Tibial artery (tissue), 4 donors: ENCODE data around the gene ZNF597.

Experiments used
- DNase-seq, 2 donors: peaks; one replicate each; pipeline ENCODE4 v3.0.0-alpha.2; 2019
- H3K27ac ChIP-seq, 2 donors: fragments of 200-600 bp; sonication (generic) in 1 of 2; 1 replicate in 1 of 2; 2 replicates in 1 of 2; pipeline ENCODE4 v1.5.1; 2018 to 2019; ENCODE audit warnings: mild to moderate bottlenecking in 1 of 2
- H3K27me3 ChIP-seq, 2 donors: fragments of 200-600 bp; sonication (generic) in 1 of 2; one replicate each; pipeline versions ENCODE4 v1.5.1 to v1.6.0; 2016 to 2019
- H3K36me3 ChIP-seq, 3 donors: fragments of 200-600 bp; sonication (generic) in 2 of 3; one replicate each; pipeline ENCODE4 v1.5.1; 2016 to 2019; ENCODE audit warnings: mild to moderate bottlenecking in 2 of 3
- H3K4me1 ChIP-seq, 4 donors: fragments of 200-600 bp; sonication (generic) in 2 of 4; 1 replicate in 3 of 4; 2 replicates in 1 of 4; pipeline ENCODE4 v1.5.1; 2016 to 2019
- H3K4me3 ChIP-seq, 2 donors: fragments of 200-600 bp; sonication (generic) in 1 of 2; 1 replicate in 1 of 2; 2 replicates in 1 of 2; pipeline ENCODE4 v1.5.1; 2018 to 2019; ENCODE audit warnings: mild to moderate bottlenecking in 2 of 2
- H3K9me3 ChIP-seq, 3 donors: fragments of 200-600 bp; sonication (generic) in 1 of 3; one replicate each; pipeline ENCODE4 v1.5.1; 2016 to 2019
- intact Hi-C: fragments of 100-400 bp; cut with DNase I; formaldehyde crosslinking; loops from one replicate; pipeline ENCODE4 v1.15.0; 2023; ENCODE audit warnings: low total_unique reads
- TF ChIP-seq, protein P1 (sequence below), 2 experiments: fragments of 200-600 bp in 1 of 2; fragments of 450-650 bp in 1 of 2; IDR thresholded peaks; one replicate each; pipeline ENCODE4 v1.5.1; 2017 to 2019; ENCODE audit warnings: antibody characterized with exemption in 2 of 2, mild to moderate bottlenecking in 1 of 2, moderate library complexity in 1 of 2

ZNF597 gene

DNA sequence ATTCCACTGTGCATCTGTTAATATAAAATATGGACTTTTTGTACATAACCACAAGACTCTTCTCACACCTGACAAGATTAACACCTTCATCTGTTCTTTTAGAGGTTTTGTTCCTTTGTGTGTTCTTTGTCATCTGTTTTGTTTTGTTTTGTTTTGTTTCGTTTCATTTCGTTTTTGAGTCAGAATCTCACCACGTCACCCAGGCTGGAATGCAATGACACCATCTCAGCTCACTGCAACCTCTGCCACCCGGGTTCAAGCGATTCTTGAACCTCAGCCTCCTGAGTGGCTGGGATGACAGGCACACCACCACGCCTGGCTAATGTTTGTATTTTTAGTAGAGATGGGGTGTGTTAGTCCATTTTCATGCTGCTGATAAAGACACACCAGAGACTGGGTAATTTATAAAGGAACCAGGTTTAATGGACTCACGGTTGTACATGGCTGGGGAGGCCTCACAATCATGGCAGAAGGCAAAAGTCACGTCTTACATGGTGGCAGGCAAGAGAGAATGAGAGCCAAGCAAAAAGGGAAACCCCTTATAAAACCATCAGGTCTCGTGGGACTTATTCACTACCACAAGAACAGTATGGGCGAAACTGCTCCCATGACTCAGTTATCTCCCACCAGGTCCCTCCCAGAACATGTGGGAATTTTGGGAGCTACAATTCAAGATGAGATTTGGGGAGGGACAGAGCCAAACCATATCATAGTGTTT lies 29.7 kb upstream of the ZNF597 start:
- Histone ChIP-seq H3K27me3 (no peaks in the 10 kb centered on the region), H3K27ac (no peak overlapping the region), H3K4me3 (no peak overlapping the region), H3K4me1 (peaks cover 0 to 30% (median 22%) of the 10 kb centered on the region in 4 donors), H3K9me3 (no peaks in the 10 kb centered on the region), H3K36me3 (peaks cover 0 to 14% (median 6%) of the 10 kb centered on the region in 3 donors)
- DNase-seq, result no peak
- TF ChIP-seq, protein P1, sequence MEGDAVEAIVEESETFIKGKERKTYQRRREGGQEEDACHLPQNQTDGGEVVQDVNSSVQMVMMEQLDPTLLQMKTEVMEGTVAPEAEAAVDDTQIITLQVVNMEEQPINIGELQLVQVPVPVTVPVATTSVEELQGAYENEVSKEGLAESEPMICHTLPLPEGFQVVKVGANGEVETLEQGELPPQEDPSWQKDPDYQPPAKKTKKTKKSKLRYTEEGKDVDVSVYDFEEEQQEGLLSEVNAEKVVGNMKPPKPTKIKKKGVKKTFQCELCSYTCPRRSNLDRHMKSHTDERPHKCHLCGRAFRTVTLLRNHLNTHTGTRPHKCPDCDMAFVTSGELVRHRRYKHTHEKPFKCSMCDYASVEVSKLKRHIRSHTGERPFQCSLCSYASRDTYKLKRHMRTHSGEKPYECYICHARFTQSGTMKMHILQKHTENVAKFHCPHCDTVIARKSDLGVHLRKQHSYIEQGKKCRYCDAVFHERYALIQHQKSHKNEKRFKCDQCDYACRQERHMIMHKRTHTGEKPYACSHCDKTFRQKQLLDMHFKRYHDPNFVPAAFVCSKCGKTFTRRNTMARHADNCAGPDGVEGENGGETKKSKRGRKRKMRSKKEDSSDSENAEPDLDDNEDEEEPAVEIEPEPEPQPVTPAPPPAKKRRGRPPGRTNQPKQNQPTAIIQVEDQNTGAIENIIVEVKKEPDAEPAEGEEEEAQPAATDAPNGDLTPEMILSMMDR (IDR thresholded peaks at IDR 0.05), result no peak
- intact Hi-C loops, result no loop called here

DNA sequence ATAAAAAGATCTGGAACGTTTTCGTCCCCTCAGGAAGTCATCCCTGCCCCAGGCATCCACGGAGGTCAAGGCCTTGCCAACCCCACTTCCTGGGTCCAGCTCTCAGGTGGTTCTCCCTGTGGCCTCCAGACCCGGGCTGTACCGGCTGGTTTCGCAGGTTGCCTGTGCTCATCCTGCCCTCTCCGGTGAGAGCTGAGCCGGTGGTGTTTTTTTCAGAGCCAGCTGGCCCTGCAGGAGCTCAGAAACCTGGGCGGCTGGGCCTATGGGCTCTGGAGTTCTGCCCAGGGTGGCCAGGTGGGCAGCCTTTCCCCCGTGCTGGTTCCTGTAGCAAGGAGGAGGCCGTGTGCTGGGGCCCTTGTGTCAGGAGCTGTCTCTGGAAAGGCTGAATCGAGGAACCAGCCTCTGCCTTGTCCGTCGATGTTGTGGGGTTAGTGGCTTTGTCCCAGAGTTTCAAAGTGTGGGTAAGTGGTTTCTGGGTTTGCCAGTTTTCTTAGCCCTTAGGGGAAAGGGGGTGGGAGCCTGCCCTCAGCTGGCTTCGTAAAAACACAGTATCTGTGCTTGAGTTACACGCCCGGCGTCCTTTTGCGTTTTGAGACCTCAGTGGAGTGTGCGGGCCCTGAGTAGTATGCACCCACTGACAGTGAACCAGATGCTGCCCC lies 28.3 kb upstream of the ZNF597 start:
- H3K4me3 ChIP-seq, result no peak overlapping the region
- no peak for DNase-seq
- H3K4me1 ChIP-seq, result peaks cover 0 to 41% (median 30%) of the 10 kb centered on the region in 4 donors
- intact Hi-C loops, result no loop called here
- H3K36me3 ChIP-seq, result peaks cover 0 to 15% (median 8%) of the 10 kb centered on the region in 3 donors
- H3K27me3 ChIP-seq, result no peaks in the 10 kb centered on the region
- TF ChIP-seq, protein P1 (IDR thresholded peaks at IDR 0.05), result no peak
- no peaks in the 10 kb centered on the region for H3K9me3 ChIP-seq
- no peak overlapping the region for H3K27ac ChIP-seq

GRCh38 chr16:3470723-3471122 lies 27.4 kb upstream of the ZNF597 start:
- TF ChIP-seq, protein P1 (IDR thresholded peaks at IDR 0.05), result no peak
- H3K36me3 ChIP-seq, result peaks cover 0 to 24% (median 10%) of the 10 kb centered on the region in 3 donors
- no peaks in the 10 kb centered on the region for H3K27me3 ChIP-seq
- no peak for DNase-seq
- H3K4me1 ChIP-seq, result peaks cover 0 to 48% (median 31%) of the 10 kb centered on the region in 4 donors
- H3K4me3 ChIP-seq, result no peak overlapping the region
- H3K9me3 ChIP-seq, result no peaks in the 10 kb centered on the region
- intact Hi-C loops, result no loop called here
- H3K27ac ChIP-seq, result no peak overlapping the region

DNA sequence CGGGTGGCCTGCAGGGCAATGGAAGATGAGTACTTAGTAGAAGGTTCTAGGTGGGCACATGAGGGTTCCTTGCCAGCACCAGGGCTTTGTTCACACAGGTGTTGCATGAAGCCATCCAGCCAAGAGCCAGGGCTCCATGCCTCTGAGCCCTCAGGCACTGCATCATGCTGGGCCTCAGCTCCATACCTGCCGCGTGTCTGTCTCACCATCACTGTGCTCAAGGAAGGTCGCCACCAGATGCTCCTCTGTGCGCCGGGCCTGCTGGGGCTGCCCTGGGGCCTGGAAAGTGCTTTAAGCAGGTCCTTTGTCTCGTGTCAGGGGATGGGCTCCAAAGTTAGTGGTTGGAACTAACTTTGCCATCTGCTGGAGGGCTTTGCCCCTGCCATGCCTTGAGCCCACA lies 26.4 kb upstream of the ZNF597 start:
- Histone ChIP-seq H3K36me3 (peaks cover 0 to 29% (median 16%) of the 10 kb centered on the region in 3 donors), H3K9me3 (no peaks in the 10 kb centered on the region), H3K27ac (no peak overlapping the region), H3K27me3 (no peaks in the 10 kb centered on the region), H3K4me3 (no peak overlapping the region), H3K4me1 (peaks cover 0 to 48% (median 31%) of the 10 kb centered on the region in 4 donors)
- TF ChIP-seq, protein P1 (IDR thresholded peaks at IDR 0.05), result no peak
- intact Hi-C loops, result no loop called here
- DNase-seq, result no peak

DNA sequence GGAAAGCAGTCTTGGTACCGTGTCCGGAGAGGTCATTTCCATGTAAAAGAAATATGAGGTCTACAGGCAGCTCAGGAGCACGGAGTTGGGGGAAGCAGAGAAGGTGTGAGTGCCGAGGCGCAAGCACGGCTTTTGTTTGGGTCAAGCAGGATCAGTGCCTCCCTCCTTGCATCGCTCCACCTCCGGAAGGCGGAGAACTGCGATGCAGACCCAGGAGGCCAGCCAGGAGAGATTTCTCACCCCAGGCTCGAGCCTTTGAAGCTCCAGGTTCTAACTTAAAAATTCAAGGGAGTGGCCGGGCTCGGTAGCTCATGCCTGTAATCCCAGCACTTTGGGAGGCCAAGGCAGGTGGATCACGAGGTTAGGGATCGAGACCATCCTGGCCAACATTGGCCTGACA lies 25.2 kb upstream of the ZNF597 start:
- H3K4me3 ChIP-seq, result no peak overlapping the region
- peaks cover 0 to 29% (median 16%) of the 10 kb centered on the region in 3 donors for H3K36me3 ChIP-seq
- no peak overlapping the region for H3K27ac ChIP-seq
- peaks cover 0 to 48% (median 30%) of the 10 kb centered on the region in 4 donors for H3K4me1 ChIP-seq
- H3K9me3 ChIP-seq, result no peaks in the 10 kb centered on the region
- no peak for DNase-seq
- TF ChIP-seq, protein P1 (IDR thresholded peaks at IDR 0.05), result no peak
- H3K27me3 ChIP-seq, result no peaks in the 10 kb centered on the region
- intact Hi-C loops, result no loop called here
